ENCODE measurements around the gene ELFN1.

ELFN1 gene

GRCh38 chr7:1669954-1670893 lies at the start of gene ELFN1:
Gene ELFN1, plus strand, starts transcription at chr7:1670277. Its CDS starts 74,320 bp downstream, at chr7:1744597.
- DNase-seq (ENCODE audit: low read depth in 2 of 2) = no peak

GRCh38 chr7:1620835-1621234 lies 49.2 kb upstream of the ELFN1 start:
- DNase-seq (ENCODE audit: low read depth in 2 of 2) = no peak

GRCh38 chr7:1621718-1622117 lies 48.4 kb upstream of the ELFN1 start:
- no peak for DNase-seq (ENCODE audit: low read depth in 2 of 2)

DNA sequence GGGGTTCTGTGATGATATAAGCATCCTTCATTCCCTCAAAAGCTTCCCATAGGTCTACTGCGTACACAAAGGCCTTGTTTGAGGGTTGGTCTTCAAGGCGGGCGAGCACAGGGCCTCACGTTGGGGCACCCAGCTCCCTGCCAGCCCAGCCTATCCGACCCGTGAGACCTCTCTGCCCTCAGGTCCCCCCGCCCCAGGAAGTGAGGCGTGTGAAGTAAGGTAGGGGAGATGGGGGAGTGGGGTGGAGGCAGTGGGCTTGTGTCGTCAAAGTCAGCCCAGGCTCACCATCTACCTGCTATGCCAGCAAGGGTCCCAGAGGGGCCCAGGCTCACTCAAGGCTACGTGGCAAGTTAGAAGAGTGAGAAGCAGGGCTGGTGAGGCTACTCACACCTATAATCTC lies 47.6 kb upstream of the ELFN1 start:
- no peak for DNase-seq (ENCODE audit: low read depth in 2 of 2)

- no peak for DNase-seq (ENCODE audit: low read depth in 2 of 2)
These were observed 46.3 kb upstream of the ELFN1 start for GRCh38 chr7:1623810-1624209.

DNA sequence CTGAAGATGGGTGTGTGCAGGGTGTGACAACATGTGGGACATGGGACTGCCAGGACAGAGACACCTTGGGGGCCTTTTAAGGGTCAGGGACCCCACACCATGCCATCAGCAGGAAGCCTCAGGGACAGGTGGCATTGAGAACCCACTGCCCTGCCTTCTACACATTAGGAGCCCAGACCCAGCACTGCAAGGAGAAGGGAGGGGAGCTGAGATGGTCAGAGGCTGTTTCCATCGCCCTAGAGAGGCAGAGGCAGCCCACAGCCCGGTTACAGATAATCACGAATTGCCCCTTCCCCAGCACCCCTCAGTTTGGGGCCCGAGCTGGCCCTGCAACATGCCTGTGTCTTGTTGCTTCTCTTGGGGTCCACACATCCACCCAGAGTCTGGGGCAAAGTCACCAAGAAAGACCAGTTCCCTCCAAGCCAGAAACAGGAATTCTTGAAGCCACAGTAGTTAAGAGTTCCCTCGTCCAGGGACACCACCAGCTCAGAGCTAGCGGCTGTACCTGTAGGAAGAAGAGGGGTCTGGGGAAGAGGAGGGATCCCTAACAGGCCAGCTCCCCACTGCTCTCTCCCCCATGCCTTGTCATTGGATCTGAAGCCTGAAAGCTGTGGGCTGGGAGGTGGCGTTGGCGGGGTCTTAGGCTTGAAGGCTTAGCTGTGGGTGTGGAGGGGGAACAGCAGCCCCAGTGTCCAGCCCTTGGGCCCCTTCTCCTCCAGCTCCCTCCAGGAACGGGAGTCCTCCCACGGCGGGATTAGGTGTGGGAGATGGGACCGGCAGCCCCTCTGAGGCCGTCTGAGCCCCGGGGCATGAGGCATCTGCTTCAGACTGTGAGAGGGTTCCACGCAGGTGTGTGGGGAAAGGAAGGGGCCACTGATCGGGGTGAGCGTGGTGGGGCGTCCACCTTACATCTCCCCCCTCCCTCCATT lies 44.8 kb upstream of the ELFN1 start:
- DNase-seq (ENCODE audit: low read depth in 2 of 2) = no peak

DNA sequence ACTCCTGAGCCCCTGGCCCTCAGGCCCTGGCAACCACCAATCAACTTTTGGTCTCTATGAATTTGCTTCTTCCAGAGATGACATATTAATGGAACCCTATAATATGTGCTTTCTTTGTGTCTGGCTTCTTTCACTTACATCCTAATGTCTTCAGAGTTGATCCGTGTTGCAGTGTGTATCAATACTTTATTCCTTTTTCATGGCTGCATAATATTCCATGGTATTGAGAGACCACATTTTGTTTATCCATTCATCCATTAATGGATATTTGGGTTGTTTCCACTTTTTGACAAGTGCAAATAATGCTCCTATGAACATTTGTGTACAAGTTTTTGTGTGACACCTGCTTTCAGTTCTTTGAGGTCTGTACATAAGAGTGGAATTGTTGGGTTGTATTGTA lies 43.3 kb upstream of the ELFN1 start:
- DNase-seq (ENCODE audit: low read depth in 2 of 2) = no peak

DNA sequence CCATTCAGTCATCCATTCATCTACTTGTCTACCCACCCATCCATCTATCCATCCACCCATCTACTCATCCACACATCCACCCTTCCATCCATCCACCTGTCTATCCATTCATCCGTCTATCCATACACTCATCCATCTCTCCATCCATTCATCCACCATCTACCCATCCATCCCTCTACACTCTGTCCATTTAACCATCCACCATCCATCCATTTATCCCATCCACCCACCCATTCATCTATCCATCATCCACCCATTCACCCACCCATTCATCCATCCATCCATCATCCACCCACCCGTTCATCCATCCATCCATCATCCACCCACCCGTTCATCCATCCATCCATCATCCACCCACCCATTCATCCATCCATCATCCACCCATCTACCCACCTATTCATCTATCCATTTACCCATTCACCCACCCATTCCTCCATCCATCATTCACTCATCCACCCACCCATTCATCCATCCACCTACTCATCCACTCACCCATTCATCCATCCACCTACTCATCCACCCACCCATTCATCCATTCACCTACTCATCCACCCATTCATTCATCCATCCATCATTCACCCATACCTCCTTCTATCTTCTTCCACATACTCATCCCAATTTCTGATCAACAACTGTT lies 39.3 kb upstream of the ELFN1 start:
- DNase-seq (ENCODE audit: low read depth in 2 of 2) = no peak

DNA sequence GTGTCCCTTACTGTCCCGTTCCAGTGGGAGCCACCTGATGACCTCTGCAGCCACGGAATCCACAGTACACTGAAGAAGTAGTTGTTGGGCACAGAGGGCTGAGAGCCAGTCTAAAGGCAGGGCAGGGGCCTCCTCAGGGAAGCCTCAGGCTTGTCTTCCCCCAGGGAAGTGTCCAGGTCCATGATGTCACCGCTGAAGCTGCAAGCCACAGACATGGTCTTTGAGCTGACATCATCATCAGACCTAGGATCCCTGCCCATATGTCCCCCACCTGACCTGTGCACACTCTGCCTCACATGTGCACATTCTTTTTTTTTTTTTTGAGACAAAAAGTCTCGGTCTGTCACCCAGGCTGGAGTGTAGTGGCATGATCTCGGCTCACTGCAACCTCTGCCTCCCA lies 38.4 kb upstream of the ELFN1 start:
- DNase-seq (ENCODE audit: low read depth in 2 of 2) = no peak

DNA sequence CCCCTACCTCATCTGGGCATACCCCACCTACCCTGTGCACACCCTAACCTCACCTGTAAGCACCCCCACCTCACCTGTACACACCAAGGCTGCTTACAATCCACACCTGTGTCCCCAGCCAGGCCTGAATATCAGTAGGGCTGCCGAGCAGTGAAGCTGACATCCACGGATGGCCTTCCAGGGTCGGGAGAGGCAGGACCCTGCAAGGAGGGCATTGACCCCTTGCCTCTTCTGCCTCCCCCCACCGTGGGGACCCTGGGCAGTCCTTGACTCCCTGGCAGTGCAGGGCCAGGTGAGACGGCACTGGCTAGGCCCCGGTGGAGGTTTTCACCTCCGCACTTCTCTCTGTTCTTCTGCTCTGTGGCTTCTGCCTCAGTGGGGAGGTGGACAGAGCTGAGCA lies 37.6 kb upstream of the ELFN1 start:
- no peak for DNase-seq (ENCODE audit: low read depth in 2 of 2)

GRCh38 chr7:1632916-1633785 lies 36.9 kb upstream of the ELFN1 start:
- DNase-seq (ENCODE audit: low read depth in 2 of 2) = no peak

GRCh38 chr7:1635401-1635800 lies 34.7 kb upstream of the ELFN1 start:
- DNase-seq (ENCODE audit: low read depth in 2 of 2) = no peak

GRCh38 chr7:1637155-1637554 lies 32.9 kb upstream of the ELFN1 start:
- DNase-seq (ENCODE audit: low read depth in 2 of 2) = no peak

GRCh38 chr7:1638215-1638661 lies 31.8 kb upstream of the ELFN1 start:
- DNase-seq (ENCODE audit: low read depth in 2 of 2) = no peak

DNA sequence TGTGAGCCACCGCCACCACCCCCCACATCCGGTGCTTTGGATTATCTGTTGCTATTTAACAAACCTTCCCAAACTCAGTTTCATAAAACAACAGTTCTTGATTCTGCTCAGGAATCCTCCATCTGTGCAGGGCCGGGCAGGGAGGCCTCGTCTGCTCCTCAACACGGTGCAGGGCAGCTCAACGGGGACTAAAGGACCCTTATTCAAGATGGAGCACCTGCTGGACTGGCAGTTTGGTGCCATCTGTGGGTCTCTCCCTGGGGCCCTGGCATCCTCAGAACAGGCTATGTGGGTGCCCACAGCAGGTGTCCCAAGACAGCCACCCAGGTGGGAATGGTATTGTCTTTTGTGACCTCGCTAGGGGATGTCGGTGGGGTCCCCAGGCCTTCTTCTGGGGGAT lies 31.0 kb upstream of the ELFN1 start:
- DNase-seq (ENCODE audit: low read depth in 2 of 2) = no peak

DNA sequence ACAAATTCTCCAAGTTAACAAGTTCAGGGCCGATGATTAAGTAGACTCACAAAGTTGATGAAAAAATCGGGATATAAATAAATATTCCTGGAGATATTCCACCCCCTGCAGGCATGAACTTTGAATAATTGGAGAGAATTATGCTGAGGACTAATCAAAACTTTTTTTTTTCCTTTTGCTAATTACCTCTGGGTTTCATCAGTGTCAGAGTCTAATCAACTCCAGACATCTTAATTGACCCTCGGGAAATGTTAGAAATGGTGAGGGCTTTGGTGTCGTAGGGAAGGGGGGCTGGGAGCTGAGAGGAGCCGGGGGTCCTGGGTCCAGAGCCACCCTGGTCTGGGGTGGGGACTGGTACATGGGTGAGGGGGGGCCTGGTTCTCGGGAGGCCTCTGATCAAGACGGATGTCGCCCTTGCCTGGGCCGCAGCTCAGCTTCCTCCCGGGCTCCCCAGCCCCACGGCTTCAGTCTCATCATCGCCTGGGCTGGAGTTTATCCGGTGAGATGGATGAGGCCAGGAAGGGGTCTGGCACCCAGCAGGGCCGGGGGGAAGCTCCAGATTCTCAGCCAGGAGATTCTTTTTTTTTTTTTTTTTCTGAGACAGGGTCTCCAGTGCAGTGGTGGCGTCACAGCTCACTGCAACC lies 30.4 kb upstream of the ELFN1 start:
- no peak for DNase-seq (ENCODE audit: low read depth in 2 of 2)

- DNase-seq (ENCODE audit: low read depth in 2 of 2) = no peak
These were observed 29.5 kb upstream of the ELFN1 start for GRCh38 chr7:1640376-1641172.

- no peak for DNase-seq (ENCODE audit: low read depth in 2 of 2)
These were observed 28.9 kb upstream of the ELFN1 start for GRCh38 chr7:1641173-1641572.

- DNase-seq (ENCODE audit: low read depth in 2 of 2) = no peak
These were observed 28.3 kb upstream of the ELFN1 start for GRCh38 chr7:1641661-1642260.

Measured in activated CD4-positive, alpha-beta T cell treated with anti-CD3 and anti-CD28 coated beads for 24 hours (primary cell).